ENCODE results near the gene TMC2.
"Not testable (repeated sequence)": the region's sequence is repeated elsewhere in the genome, so short reads cannot be mapped to it uniquely, and the experiment has no call there.

DNA sequence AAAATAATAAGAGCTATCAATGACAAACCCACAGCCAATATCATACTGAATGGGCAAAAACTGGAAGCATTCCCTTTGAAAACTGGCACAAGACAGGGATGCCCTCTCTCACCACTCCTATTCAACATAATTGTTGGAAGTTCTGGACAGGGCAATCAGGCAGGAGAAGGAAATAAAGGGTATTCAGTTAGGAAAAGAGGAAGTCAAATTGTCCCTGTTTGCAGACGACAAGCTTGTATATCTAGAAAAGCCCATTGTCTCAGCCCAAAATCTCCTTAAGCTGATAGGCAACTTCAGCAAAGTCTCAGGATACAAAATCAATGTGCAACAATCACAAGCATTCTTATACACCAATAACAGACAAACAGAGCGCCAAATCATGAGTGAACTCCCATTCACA, 31.6 kb upstream of the TMC2 start:
- not testable (repeated sequence) for TF ChIP-seq CHD7 (IDR thresholded peaks at IDR 0.05; ENCODE audit: insufficient replicate concordance, low read length); SP1 (IDR thresholded peaks at IDR 0.05; ENCODE audit: low read depth, low read length); KDM1A (IDR thresholded peaks at IDR 0.05; ENCODE audit: borderline replicate concordance, low read length); RAD21 (IDR thresholded peaks at IDR 0.05 in 1 of 2, conservative IDR thresholded peaks at IDR 0.05 in 1 of 2; ENCODE audit: low read depth in 2 of 2, low read length in 2 of 2); PHF8 (conservative IDR thresholded peaks at IDR 0.05; ENCODE audit: low read depth, low read length); TAF1 (IDR thresholded peaks at IDR 0.05; ENCODE audit: low read depth, low read length); CTCF (IDR thresholded peaks at IDR 0.05; ENCODE audit: control extremely low read depth in 1 of 3, insufficient read depth in 1 of 3, low read depth in 1 of 3, low read length in 3 of 3); POLR2A (IDR thresholded peaks at IDR 0.05; ENCODE audit: control extremely low read depth in 1 of 2, low read depth in 2 of 2, low read length in 2 of 2); POLR2AphosphoS5 (IDR thresholded peaks at IDR 0.05; ENCODE audit: low read depth, low read length); BRCA1 (IDR thresholded peaks at IDR 0.05; ENCODE audit: low read depth, low read length); MAFK (IDR thresholded peaks at IDR 0.05; ENCODE audit: low read depth, low read length)

All from H1 (cell line).